DMS79 (cell line): ENCODE results near the gene PHF2.

ENCODE experiments used
- DNase-seq: peaks from one replicate; lab custom pipeline; 2025; lab: John Stamatoyannopoulos, UW

The PHF2 gene

GRCh38 chr9:93652604-93653592, 76.5 kb downstream of the PHF2 start:
- DNase-seq, result no peak

- DNase-seq, result no peak
Measured at GRCh38 chr9:93653760-93654159, 77.4 kb downstream of the PHF2 start.

- DNase-seq, result no peak
Measured at GRCh38 chr9:93654351-93654961, 78.1 kb downstream of the PHF2 start.

GRCh38 chr9:93655621-93656425, 79.4 kb downstream of the PHF2 start:
- no peak for DNase-seq

GRCh38 chr9:93656426-93657239, 80.2 kb downstream of the PHF2 start:
- DNase-seq, result no peak

GRCh38 chr9:93657331-93658111, 81.1 kb downstream of the PHF2 start:
- DNase-seq, result no peak

- DNase-seq, result no peak
Measured at GRCh38 chr9:93658184-93658925, 82.0 kb downstream of the PHF2 start.

GRCh38 chr9:93659044-93659836, 82.9 kb downstream of the PHF2 start:
- DNase-seq, result no peak

GRCh38 chr9:93659837-93660177, 83.4 kb downstream of the PHF2 start:
- DNase-seq, result no peak

GRCh38 chr9:93660352-93661046, 84.1 kb downstream of the PHF2 start:
- no peak for DNase-seq

- no peak for DNase-seq
Measured at GRCh38 chr9:93661591-93661990, 85.2 kb downstream of the PHF2 start.

GRCh38 chr9:93662016-93662638, 85.7 kb downstream of the PHF2 start:
- DNase-seq, result no peak

GRCh38 chr9:93662952-93663572, 86.7 kb downstream of the PHF2 start:
- no peak for DNase-seq

GRCh38 chr9:93663877-93664548, 87.6 kb downstream of the PHF2 start:
- DNase-seq, result no peak

- no peak for DNase-seq
Measured at GRCh38 chr9:93664549-93665120, 88.3 kb downstream of the PHF2 start.

- no peak for DNase-seq
Measured at GRCh38 chr9:93665128-93665636, 88.8 kb downstream of the PHF2 start.
